Endothelial cell of hepatic sinusoid (primary cell): ENCODE measurements around the gene CD164L2.
"Not testable (repeated sequence)": the region's sequence is repeated elsewhere in the genome, so short reads cannot be mapped to it uniquely, and the experiment has no call there.

Experiments used
- in situ Hi-C: cut with HindIII; loops from 2 replicates; pipeline ENCODE4 v1.10.0; 2017; ENCODE audit warnings: low sequenced_read_pairs

Gene CD164L2

GRCh38 chr1:27391511-27392095, 8.5 kb upstream of the CD164L2 start:
- in situ Hi-C loops: no loop called here

- in situ Hi-C loops: no loop called here
These were observed 5.3 kb upstream of the CD164L2 start for GRCh38 chr1:27388337-27389005.

- in situ Hi-C loops: not testable (repeated sequence)
These were observed 1.7 kb upstream of the CD164L2 start for GRCh38 chr1:27384797-27385196.

GRCh38 chr1:27383661-27384060, 528 bp upstream of the CD164L2 start:
- in situ Hi-C loops: no loop called here

- in situ Hi-C loops: no loop called here
These were observed 967 bp downstream of the CD164L2 start for GRCh38 chr1:27381969-27382762.

GRCh38 chr1:27380766-27381733, 2.1 kb downstream of the CD164L2 start:
- in situ Hi-C loops: no loop called here

- in situ Hi-C loops: no loop called here
These were observed 2.9 kb downstream of the CD164L2 start for GRCh38 chr1:27380224-27380623.

- in situ Hi-C loops: no loop called here
These were observed 3.5 kb downstream of the CD164L2 start for GRCh38 chr1:27379564-27380122.

- in situ Hi-C loops: no loop called here
These were observed 5.2 kb downstream of the CD164L2 start for GRCh38 chr1:27377760-27378495.

- in situ Hi-C loops: no loop called here
These were observed 8.6 kb downstream of the CD164L2 start, which contains the start of gene FCN3 for GRCh38 chr1:27374362-27375086. Gene FCN3 (minus strand): TSS chr1:27374824. CDS start chr1:27374818, 6 bp downstream.

- in situ Hi-C loops: no loop called here
These were observed 10.1 kb downstream of the CD164L2 start for GRCh38 chr1:27372808-27373690.

- in situ Hi-C loops: no loop called here
These were observed 10.9 kb downstream of the CD164L2 start for GRCh38 chr1:27372022-27372807.

- in situ Hi-C loops: no loop called here
These were observed 14.1 kb downstream of the CD164L2 start for GRCh38 chr1:27368869-27369582.

GRCh38 chr1:27367160-27367650, 15.9 kb downstream of the CD164L2 start:
- in situ Hi-C loops: no loop called here

GRCh38 chr1:27366411-27367159, 16.5 kb downstream of the CD164L2 start, which contains the start of gene MAP3K6:
Gene MAP3K6 (minus strand): TSS chr1:27366961. CDS start chr1:27366597, 364 bp downstream.
- in situ Hi-C loops: no loop called here

- in situ Hi-C loops: no loop called here
These were observed 17.1 kb downstream of the CD164L2 start for GRCh38 chr1:27366113-27366410.
